Omental fat pad (tissue), 4 donors: ENCODE results near the gene DMAC2. TPM values are rescaled to one million over a fixed set of nuclear protein-coding genes. Genes with fewer than 3 reads are reported as not detected.

ENCODE experiments used
- ATAC-seq: fragments of 150-250 bp; one replicate; pipeline ENCODE4 v1.9.1; 2016; ENCODE audit warnings: mild to moderate bottlenecking, moderate library complexity; ENCODE audit not compliant: low FRiP score
- DNase-seq: peaks from one replicate; pipeline ENCODE4 v3.0.0-alpha.2; 2019; ENCODE audit warnings: low spot score
- CTCF ChIP-seq, 3 donors: fragments of 450-650 bp; IDR thresholded peaks; one replicate each; pipeline ENCODE4 v1.5.1; 2016 to 2017; ENCODE audit warnings: antibody characterized with exemption in 3 of 3, mild to moderate bottlenecking in 3 of 3, moderate library complexity in 2 of 3
- total RNA-seq, 4 donors: library from RNA; depleted of rRNA; stranded (reverse); fragments of >200 nt; gene quantifications; one replicate each; pipeline ENCODE4 v1.1.0, GENCODE V29; 2016

DMAC2 gene
- total RNA-seq, 4 donors from 2014 or later = 29.2 to 36.7 (median 35.1) TPM

DNA sequence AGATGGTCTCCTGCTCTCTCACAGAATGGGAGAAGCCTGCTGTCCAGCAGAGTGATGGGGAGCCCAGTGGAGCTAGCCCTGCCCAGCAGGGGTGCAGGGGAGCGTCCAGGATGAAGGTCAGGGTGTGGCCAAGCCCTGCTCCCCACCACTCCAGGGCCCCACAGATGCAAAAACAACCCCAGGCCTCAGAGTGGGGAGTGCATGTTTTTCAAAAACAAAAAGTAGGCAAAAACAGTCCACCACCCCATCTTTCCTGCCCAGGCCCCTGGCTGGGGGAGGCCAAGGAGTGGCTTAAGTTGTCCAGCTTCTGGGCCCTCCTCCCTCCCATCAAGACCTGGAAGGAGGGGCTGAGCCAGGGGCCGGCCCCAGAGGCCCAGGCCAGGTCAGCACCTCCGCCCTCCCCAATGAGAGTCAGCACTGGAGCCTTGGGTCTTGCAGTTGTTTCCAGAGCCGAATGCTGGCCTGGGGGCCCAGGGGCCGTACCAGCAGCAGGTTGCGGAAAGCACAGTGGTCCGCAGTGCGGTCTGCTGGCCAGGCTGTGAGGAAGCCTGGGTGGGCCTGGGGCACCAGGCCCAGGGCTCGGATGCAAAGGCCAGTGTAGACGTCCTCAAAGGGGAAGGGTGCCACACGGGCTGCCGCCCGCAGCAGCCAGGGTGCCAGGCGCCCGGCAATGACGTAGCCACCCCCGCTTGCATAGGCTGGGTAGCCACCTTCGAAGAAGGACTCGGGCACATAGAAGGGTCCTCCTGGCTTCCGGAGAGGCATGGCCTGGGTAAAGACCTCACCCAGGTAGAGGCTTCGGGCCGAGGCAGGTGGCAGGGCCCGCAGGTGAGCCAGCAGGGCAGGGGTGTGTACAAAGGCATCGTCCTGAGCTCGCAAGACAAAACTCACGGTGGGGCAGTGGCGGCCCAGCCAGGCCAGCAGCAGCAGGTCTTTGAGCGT, 14.3 kb downstream of the DMAC2 start:
- ATAC-seq = no peak
- DNase-seq = no peak
- no peak for TF ChIP-seq CTCF (IDR thresholded peaks at IDR 0.05)

DNA sequence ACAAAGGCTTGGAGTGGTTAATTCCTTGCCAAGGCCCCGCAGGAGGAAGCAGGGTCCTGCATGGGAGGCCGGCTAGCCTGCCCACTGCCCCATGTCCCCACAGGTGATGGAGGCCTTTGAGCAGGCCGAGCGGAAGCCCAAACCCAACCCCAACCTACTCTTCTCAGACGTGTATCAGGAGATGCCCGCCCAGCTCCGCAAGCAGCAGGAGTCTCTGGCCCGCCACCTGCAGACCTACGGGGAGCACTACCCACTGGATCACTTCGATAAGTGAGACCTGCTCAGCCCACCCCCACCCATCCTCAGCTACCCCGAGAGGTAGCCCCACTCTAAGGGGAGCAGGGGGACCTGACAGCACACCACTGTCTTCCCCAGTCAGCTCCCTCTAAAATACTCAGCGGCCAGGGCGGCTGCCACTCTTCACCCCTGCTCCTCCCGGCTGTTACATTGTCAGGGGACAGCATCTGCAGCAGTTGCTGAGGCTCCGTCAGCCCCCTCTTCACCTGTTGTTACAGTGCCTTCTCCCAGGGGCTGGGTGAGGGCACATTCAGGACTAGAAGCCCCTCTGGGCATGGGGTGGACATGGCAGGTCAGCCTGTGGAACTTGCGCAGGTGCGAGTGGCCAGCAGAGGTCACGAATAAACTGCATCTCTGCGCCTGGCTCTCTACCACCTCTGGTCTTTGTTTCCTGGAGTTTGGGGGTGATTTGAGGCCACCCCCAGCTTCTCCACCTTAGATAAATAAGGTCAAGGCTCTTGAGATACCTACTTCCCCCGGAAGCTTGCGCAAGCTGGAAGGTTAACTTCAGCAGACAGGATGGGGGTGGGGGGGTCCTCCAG, 15.2 kb downstream of the DMAC2 start:
- DNase-seq (no peak), ATAC-seq (no peak)
- no peak for TF ChIP-seq CTCF (IDR thresholded peaks at IDR 0.05)

- ATAC-seq (no peak), DNase-seq (no peak)
- TF ChIP-seq CTCF (IDR thresholded peaks at IDR 0.05) = no peak
Measured at GRCh38 chr19:41422955-41423354, 16.8 kb downstream of the DMAC2 start.

DNA sequence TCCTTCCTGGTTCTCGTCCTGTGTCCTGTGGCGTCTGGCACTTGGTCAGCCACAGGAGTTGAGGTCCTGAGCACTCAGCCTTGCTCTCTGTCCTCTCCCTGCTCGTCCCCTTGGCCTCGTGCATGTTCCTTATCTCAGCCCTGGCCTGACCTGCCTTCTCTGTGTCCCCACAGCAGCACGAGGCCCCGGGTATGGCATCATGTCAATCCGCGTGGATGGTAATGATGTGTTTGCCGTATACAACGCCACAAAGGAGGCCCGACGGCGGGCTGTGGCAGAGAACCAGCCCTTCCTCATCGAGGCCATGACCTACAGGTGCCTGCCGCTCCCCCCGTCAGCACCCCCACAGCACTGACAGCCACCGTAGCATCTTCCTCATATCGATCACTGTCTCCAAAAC, 17.3 kb downstream of the DMAC2 start:
- no peak for TF ChIP-seq CTCF (IDR thresholded peaks at IDR 0.05)
- no peak for ATAC-seq
- no peak for DNase-seq

DNA sequence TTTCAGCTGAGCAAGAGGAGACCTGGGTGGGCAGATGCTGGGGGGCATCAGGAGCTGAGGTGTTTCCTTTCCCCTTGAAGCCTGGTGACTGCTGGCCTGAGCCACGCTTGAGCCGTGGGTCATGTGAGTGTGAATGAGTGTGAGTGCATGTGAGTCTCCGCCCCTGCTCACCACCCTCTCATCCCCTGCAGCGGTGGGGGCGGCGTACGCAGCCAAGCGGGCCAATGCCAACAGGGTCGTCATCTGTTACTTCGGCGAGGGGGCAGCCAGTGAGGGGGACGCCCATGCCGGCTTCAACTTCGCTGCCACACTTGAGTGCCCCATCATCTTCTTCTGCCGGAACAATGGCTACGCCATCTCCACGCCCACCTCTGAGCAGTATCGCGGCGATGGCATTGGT, 17.7 kb downstream of the DMAC2 start:
- DNase-seq (no peak), ATAC-seq (no peak)
- no peak for TF ChIP-seq CTCF (IDR thresholded peaks at IDR 0.05)

DNA sequence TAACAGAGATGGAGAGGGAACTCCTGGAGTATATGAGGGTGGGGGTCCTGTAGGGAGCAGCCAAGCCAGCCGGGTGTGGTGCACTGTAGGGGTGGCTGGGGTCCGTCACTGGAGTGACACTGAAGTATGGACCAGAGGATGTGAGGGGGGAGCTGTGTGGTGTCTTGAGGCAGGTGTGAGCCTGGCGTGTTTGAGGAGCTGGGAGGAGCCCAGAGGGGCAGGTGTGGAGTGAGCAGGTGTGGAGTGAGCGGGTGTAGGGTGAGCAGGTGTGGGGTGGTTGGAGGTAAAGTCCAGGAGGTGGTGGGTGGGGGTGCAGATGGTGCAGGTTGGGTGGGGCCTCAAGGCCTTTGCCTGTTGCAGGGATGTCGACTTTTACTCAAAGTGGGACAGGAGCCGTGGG, 18.4 kb downstream of the DMAC2 start:
- TF ChIP-seq CTCF (IDR thresholded peaks at IDR 0.05) = no peak
- DNase-seq = no peak
- no peak for ATAC-seq
